GM10248 (cell line): Measurements from ENCODE around the gene RAB20.
A peak's percentile ranks its signal among the peaks of the same experiment; 100 is the strongest.

ENCODE experiments used
- CTCF ChIA-PET: fragments of 300-600 bp; sonication (Branson Sonifier 250); formaldehyde crosslinking; extraction: SDS; loops from one replicate; lab custom pipeline; 2021; ENCODE audit warnings: antibody characterized with exemption; lab: Yijun Ruan, JAX
- POLR2A ChIA-PET: fragments of 350-650 bp; sonication (Branson Sonifier 250); formaldehyde crosslinking; extraction: SDS; loops from one replicate; lab custom pipeline; 2020; ENCODE audit warnings: antibody characterized with exemption; lab: Yijun Ruan, JAX
- DNase-seq: peaks from one replicate; pipeline ENCODE4 v3.0.0; 2012; ENCODE audit errors: extremely low spot score
- TF ChIP-seq, protein P1 (sequence below): IDR thresholded peaks from 2 replicates; pipeline ENCODE4 v1.5.1; 2012; ENCODE audit warnings: mild to moderate bottlenecking, low read depth; ENCODE audit errors: extremely low read depth, missing control alignments, control extremely low read depth

The RAB20 gene

GRCh38 chr13:110559986-110560385, 1.5 kb downstream of the RAB20 start:
- TF ChIP-seq, protein P1, sequence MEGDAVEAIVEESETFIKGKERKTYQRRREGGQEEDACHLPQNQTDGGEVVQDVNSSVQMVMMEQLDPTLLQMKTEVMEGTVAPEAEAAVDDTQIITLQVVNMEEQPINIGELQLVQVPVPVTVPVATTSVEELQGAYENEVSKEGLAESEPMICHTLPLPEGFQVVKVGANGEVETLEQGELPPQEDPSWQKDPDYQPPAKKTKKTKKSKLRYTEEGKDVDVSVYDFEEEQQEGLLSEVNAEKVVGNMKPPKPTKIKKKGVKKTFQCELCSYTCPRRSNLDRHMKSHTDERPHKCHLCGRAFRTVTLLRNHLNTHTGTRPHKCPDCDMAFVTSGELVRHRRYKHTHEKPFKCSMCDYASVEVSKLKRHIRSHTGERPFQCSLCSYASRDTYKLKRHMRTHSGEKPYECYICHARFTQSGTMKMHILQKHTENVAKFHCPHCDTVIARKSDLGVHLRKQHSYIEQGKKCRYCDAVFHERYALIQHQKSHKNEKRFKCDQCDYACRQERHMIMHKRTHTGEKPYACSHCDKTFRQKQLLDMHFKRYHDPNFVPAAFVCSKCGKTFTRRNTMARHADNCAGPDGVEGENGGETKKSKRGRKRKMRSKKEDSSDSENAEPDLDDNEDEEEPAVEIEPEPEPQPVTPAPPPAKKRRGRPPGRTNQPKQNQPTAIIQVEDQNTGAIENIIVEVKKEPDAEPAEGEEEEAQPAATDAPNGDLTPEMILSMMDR = no peak
- no peak for DNase-seq
- CTCF ChIA-PET = interaction anchor here (0.6 to 2.0 kb wide), 4 partner anchors 11 to 104 kb away, joined by 3 to 6 read pairs (median 4); no protein-coding TSS in a partner anchor
- POLR2A ChIA-PET = interaction anchor here (1.4 kb wide), 1 partner anchor 11 kb away, joined by 3 read pairs; no protein-coding TSS in a partner anchor

GRCh38 chr13:110559429-110559943, 2.0 kb downstream of the RAB20 start:
- POLR2A ChIA-PET = interaction anchor here (0.6 to 1.4 kb wide), 2 partner anchors 11 to 22 kb away, joined by 3 to 5 read pairs; no protein-coding TSS in a partner anchor
- CTCF ChIA-PET = interaction anchor here (0.6 to 2.0 kb wide), 4 partner anchors 10 to 104 kb away, joined by 3 to 6 read pairs (median 4); no protein-coding TSS in a partner anchor

DNA sequence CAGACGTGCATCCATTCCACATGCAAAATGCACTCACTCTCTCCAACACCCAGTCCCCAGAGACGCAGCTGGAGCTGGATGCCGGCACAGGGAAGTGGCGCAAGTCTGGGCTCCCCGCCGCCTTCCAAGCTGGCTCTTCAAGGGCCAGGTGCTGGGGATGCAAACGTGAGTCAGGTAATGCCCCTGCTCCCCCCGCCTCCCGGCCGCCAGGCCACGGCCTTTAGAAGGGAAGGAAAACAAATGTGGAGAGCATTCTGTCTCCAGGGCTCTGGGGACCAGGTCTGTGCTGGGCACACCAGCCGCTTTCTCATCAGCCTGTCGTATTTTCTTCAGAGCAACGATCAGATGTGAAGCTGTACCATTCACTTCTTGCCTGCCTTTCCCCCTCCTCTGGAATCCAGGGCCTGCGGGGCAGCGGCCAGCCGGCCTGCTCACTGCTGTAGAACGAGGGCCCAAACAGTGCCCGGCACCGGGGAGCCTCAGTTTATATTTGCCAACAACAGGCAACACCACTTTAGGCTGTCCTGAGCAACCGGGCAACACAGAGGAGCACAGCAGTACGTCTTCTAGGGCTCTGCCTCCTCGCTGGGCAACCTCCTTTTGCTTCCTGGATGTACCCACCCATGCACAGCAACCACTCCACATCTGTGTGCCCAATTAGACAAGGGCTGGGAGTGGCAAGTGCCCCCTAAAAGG, 3.8 kb downstream of the RAB20 start:
- TF ChIP-seq, protein P1 = no peak
- no peak for DNase-seq
- CTCF ChIA-PET = interaction anchor here (0.7 to 1.5 kb wide), 4 partner anchors 11 to 30 kb away, joined by 3 to 7 read pairs (median 4); no protein-coding TSS in a partner anchor
- POLR2A ChIA-PET = no interaction called here

More at GRCh38 chr13:110559429-110559943, 2.0 kb downstream of the RAB20 start:
- no peak for DNase-seq
- TF ChIP-seq, protein P1 = no peak

GRCh38 chr13:110557082-110557481, 4.4 kb downstream of the RAB20 start:
- ChIA-PET CTCF (interaction anchor here (1.2 to 1.5 kb wide), 3 partner anchors 11 to 30 kb away, joined by 3 to 7 read pairs (median 4); no protein-coding TSS in a partner anchor), POLR2A (interaction anchor here (0.6 kb wide), 1 partner anchor 158 kb away, joined by 3 read pairs; no protein-coding TSS in a partner anchor)
- TF ChIP-seq, protein P1 = no peak
- DNase-seq = no peak

GRCh38 chr13:110556224-110556606, 5.3 kb downstream of the RAB20 start:
- ChIA-PET CTCF (interaction anchor here (0.7 to 1.5 kb wide), 3 partner anchors 10 to 101 kb away, joined by 4 to 7 read pairs (median 4); no protein-coding TSS in a partner anchor), POLR2A (no interaction called here)
- TF ChIP-seq, protein P1 = no peak
- DNase-seq = no peak

GRCh38 chr13:110555601-110556223, 5.8 kb downstream of the RAB20 start:
- ChIA-PET POLR2A (no interaction called here), CTCF (interaction anchor here (0.7 to 1.5 kb wide), 2 partner anchors 9 to 100 kb away, joined by 4 to 7 read pairs; no protein-coding TSS in a partner anchor)
- TF ChIP-seq, protein P1 = no peak
- peak; percentile 45 for DNase-seq
